KOPT-K1 (cell line): ENCODE results near the gene MEX3A.
"Not testable (repeated sequence)": the region's sequence is repeated elsewhere in the genome, so short reads cannot be mapped to it uniquely, and the experiment has no call there.

Source experiments
- H3K27ac ChIP-seq: fragments of 200-600 bp; sonication (generic); 2 replicates; pipeline ENCODE4 v1.5.1; 2016; ENCODE audit warnings: antibody characterized with exemption, mild to moderate bottlenecking, low read depth, low read length; ENCODE audit not compliant: poor library complexity, severe bottlenecking
- H3K36me3 ChIP-seq: fragments of 200-600 bp; sonication (generic); 2 replicates; pipeline ENCODE4 v1.5.1; 2017; ENCODE audit warnings: antibody characterized with exemption, mild to moderate bottlenecking, low read length, moderate library complexity; ENCODE audit not compliant: insufficient read depth
- H3K9me3 ChIP-seq: fragments of 200-600 bp; sonication (generic); 2 replicates; pipeline ENCODE4 v1.5.1; 2017; ENCODE audit warnings: antibody characterized with exemption, low read length, mild to moderate bottlenecking; ENCODE audit not compliant: insufficient read depth, poor library complexity, severe bottlenecking

Gene MEX3A

DNA sequence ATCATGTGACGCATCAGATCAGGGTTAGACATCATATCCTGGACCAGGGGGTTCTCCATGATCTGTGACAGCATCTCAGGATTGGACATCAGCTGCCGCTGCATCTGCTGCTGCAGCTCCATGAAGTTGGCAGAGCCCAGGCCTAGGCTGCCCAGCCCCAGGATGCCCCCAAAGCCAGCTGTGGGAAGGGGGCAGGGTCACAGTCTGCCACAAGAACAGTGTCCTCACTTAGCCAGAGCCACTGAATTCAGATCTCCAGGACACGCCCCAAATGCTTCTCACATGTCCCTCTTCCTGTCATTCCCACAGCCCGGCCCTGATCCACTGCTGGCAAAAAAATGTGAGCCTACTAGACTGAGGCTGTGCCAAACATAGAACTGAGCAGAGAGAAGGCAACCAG, 31.9 kb downstream of the MEX3A start:
- H3K36me3 ChIP-seq, result peaks cover 54% of the 10 kb centered on the region
- H3K27ac ChIP-seq, result no peak overlapping the region
- H3K9me3 ChIP-seq, result no peaks in the 10 kb centered on the region

DNA sequence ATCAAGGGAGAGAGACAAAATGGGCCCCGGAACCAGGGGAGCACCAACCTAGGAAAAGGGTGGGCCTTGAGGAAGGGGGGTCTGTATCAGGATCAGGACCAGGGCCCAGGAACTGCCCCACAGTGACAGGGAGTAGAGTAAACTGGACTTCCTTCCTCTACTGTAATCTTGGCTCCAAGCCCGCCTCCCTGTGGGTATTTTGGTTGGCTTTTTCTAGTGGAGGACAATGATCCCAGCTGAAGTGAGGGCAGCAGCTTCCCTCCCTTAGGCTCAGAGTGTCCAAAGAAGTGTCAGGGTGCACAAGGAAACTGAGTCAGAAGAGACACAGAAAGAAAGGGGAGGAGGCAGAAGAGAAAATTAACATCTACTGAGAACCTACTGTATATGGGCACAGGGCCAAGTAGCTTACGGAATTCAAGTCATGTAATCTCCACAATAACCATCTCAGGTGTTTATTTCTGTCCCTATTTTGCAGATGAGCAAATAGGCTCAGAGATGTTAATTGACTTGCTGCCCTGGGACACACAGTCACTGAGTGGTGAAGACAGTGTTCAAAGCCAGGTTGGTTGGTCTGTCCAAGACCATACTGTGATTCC, 33.5 kb downstream of the MEX3A start:
- Histone ChIP-seq H3K36me3 (peaks cover 70% of the 10 kb centered on the region), H3K9me3 (no peaks in the 10 kb centered on the region), H3K27ac (no peak overlapping the region)

DNA sequence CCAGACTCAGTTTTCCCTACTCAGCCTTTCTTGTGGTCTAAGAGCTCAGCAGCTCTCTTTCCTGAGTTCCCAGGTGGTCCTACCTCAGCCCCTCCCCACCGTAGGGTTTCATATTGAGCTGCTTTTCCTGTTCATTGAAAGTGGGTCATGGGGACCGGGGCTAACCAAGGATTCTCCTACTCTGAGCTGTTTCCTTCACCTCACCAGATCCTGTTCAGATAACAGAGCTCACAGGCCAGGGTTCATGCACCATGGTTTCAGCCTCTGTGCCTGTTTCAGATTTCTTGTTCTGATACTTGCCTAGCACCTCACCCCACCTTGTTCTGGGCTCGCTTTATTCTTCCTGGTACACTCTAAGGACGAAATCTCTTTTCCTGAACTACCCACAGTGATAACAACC, 37.2 kb downstream of the MEX3A start:
- Histone ChIP-seq H3K27ac (no peak overlapping the region), H3K9me3 (no peaks in the 10 kb centered on the region), H3K36me3 (peaks cover 86% of the 10 kb centered on the region)

DNA sequence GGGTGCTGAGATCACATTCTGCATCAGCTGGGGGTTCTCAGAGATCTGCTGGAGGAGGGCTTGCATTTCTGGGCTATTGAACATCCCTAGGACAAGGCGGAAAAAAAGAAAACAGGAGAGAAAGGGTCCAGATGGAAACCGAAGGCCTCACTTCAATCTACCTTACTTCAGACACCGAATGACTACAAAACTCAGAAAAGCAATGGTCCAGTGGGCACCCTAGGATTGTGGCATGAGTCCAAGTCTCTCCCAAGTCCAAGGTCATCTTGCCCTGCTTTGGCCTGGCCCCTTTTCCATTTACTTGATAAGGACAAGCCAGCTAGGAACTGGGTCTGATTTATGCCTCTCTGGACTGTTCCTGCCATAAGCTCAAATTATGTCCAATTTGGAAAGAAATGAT, 39.4 kb downstream of the MEX3A start:
- H3K36me3 ChIP-seq, result peaks cover 77% of the 10 kb centered on the region
- H3K9me3 ChIP-seq, result no peaks in the 10 kb centered on the region
- H3K27ac ChIP-seq, result no peak overlapping the region

DNA sequence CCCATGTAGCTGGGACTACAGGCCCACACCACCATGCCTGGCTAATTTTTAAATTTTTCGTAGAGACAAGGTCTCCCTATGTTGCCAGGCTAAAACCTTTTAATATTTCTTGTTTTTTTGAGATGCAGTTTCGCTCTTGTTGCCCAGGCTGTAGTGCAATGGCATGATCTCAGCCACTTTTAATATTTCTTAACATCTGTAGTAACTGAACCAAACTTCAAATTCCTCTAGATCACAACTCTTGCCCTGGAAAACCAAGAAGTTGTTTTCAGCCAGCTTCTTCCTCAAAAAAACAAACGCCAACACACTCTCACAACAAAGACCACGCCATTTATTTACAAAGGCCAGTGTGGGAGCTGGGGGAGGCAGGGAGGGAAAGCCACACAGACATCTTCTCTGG, 47.3 kb downstream of the MEX3A start:
- H3K9me3 ChIP-seq, H3K27ac ChIP-seq: not testable (repeated sequence)

DNA sequence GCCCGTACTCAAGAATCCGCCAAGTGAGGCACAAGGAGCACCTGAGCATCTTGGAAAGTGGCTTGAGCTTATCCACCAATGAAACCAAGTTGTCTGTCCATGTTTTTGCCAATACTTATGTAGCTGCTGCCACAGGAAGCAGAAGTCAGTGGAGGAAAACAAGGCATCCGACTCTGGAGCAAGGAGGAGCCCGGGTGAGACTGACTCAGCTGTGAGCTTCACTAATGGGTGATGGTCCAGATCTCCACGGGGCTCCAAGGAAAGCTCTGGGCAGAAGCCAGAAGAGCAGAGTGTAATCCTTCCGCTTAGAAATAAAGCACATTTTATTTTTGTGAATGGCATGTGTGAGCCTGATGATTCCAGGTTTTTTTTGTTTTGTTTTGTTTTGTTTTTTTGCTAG, 49.3 kb downstream of the MEX3A start:
- H3K9me3 ChIP-seq, result no peaks in the 10 kb centered on the region
- peaks cover 13% of the 10 kb centered on the region for H3K36me3 ChIP-seq
- no peak overlapping the region for H3K27ac ChIP-seq

More for the DNA sequence above, 47.3 kb downstream of the MEX3A start:
- H3K36me3 ChIP-seq, result peaks cover 26% of the 10 kb centered on the region

DNA sequence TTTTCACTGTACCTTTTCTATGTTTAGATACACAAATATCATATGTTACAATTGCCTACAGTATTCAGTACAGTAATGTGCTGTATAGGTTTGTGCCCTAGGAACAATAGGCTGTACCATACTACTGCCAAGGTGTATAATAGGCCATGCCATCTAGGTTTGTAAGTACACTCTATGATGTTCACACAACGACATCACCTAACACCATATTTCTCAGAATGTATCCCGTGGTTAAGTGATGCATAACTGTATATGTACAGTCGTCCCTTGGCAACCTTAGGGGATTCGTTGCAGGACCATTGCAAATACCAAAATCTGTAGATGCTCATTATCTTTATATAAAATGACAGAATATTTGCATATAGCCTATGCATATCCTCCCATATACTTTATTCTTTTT, 55.7 kb downstream of the MEX3A start:
- Histone ChIP-seq H3K27ac (no peak overlapping the region), H3K9me3 (no peaks in the 10 kb centered on the region), H3K36me3 (no peaks in the 10 kb centered on the region)

DNA sequence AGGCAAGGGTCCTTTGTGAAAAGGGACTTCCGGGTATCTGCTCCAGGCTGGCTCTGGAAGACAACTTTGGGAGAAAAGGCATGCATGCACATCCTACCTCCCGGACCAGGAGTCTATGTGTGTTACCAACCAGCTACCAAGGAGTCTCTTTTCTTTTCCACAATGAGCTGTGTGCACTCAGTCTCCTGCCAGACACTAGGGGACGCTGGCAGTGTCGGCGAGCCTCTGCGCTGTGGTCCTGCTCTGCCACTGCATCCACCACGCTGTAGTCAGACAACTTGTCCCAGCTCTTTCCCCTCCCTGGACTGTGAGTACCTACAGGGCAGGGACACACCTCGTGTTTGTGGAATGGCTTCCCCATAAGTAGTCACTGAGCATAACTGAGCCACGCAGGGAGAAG, 56.4 kb downstream of the MEX3A start:
- H3K27ac ChIP-seq, result no peak overlapping the region

DNA sequence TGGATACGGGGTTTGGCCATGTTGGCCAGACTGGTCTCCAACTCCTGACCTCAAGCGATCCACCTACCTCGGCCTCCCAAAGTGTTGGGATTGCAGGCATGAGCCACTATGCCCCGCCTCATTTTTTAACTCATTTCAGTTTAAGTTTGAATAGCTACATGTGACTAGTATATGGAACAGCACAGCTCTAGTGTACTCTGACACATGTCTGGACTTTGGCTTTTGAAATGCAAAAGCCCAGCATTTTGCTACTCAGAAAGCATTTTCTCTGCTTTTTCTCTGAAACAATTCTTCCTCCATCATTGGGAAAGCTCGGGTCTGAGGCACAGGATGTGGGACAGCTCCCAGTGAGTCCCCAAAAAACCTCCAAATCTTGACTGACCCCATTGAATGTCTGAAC, 57.5 kb downstream of the MEX3A start:
- H3K9me3 ChIP-seq, result no peaks in the 10 kb centered on the region
- H3K27ac ChIP-seq, result no peak overlapping the region
- peaks cover under 1% of the 10 kb centered on the region; the same call in 1 of the 2 replicates for H3K36me3 ChIP-seq

More for the DNA sequence above, 56.4 kb downstream of the MEX3A start:
- Histone ChIP-seq H3K36me3 (no peaks in the 10 kb centered on the region), H3K9me3 (no peaks in the 10 kb centered on the region)
